H1 (cell line): ENCODE measurements around the gene NCAPG. TPM values are rescaled to one million over a fixed set of nuclear protein-coding genes. Genes with fewer than 3 reads are reported as not detected.

ENCODE experiments used
- CTCF ChIA-PET: fragments of 300-600 bp; sonication (Branson Sonifier 250); formaldehyde crosslinking; loops from one replicate; lab custom pipeline; 2021; ENCODE audit not compliant: partially characterized antibody; lab: Charles Lee
- POLR2A ChIA-PET: fragments of 300-600 bp; sonication (Branson Sonifier 250); formaldehyde crosslinking; loops from one replicate; lab custom pipeline; 2021; ENCODE audit warnings: inconsistent platforms; ENCODE audit not compliant: partially characterized antibody; lab: Charles Lee
- DNase-seq, 2 experiments: peaks; one replicate each; pipeline versions ENCODE4 v3.0.0 to v3.0.0-alpha.2; 2010 to 2022; ENCODE audit warnings: low spot score in 2 of 2, low read depth in 1 of 2, mixed read lengths in 1 of 2
- FAIRE-seq: peaks from 2 replicates; lab custom pipeline; 2011; peaks lifted over from hg19 to GRCh38; lab: Jason Lieb, UNC
- H2AFZ ChIP-seq: 2 replicates; pipeline ENCODE4 v1.8.1; 2012; ENCODE audit warnings: low read length, inconsistent platforms
- H2AK5ac ChIP-seq: 2 replicates; pipeline ENCODE4 v1.6.1; 2013; ENCODE audit warnings: low read depth, low read length
- H2BK120ac ChIP-seq: replicated peaks from 2 replicates; pipeline ENCODE3; 2013; ENCODE audit warnings: low read depth, low read length, inconsistent platforms
- H2BK12ac ChIP-seq: 2 replicates; pipeline ENCODE4 v1.6.1; 2013; ENCODE audit warnings: low read depth, low read length
- H2BK15ac ChIP-seq: 2 replicates; pipeline ENCODE4 v1.6.1; 2013; ENCODE audit warnings: low read length
- H2BK20ac ChIP-seq: 2 replicates; pipeline ENCODE4 v1.6.1; 2013; ENCODE audit warnings: low read length
- H2BK5ac ChIP-seq: 2 replicates; pipeline ENCODE4 v1.6.1; 2013; ENCODE audit warnings: low read depth, low read length
- H3K14ac ChIP-seq: 2 replicates; pipeline ENCODE4 v1.6.1; 2013; ENCODE audit warnings: inconsistent platforms; ENCODE audit not compliant: insufficient read length
- H3K18ac ChIP-seq: 2 replicates; pipeline ENCODE4 v1.6.1; 2013; ENCODE audit warnings: low read length; ENCODE audit errors: extremely low read depth
- H3K23ac ChIP-seq: 2 replicates; pipeline ENCODE4 v1.6.1; 2013; ENCODE audit warnings: inconsistent platforms; ENCODE audit not compliant: insufficient read length
- H3K23me2 ChIP-seq: 2 replicates; pipeline ENCODE4 v1.6.1; 2013; ENCODE audit warnings: low read depth, low read length
- H3K27ac ChIP-seq: 2 replicates; pipeline ENCODE4 v1.6.1; 2011; ENCODE audit warnings: low read depth, low read length, inconsistent platforms
- H3K27me3 ChIP-seq, 4 experiments: replicated peaks in 1 of 4; 1 replicate in 1 of 4; 2 replicates in 3 of 4; pipeline versions ENCODE4 v1.6.1 to v1.8.1; 2011 to 2013; ENCODE audit warnings: low read length in 3 of 4, mild to moderate bottlenecking in 3 of 4, inconsistent platforms in 2 of 4, mixed read lengths in 2 of 4, moderate library complexity in 1 of 4; ENCODE audit not compliant: control insufficient read depth in 3 of 4, insufficient read depth in 3 of 4; ENCODE audit errors: extremely low read depth in 1 of 4
- H3K36me3 ChIP-seq, 4 experiments: 2 replicates each; pipeline versions ENCODE4 v1.6.1 to v1.8.1; 2011 to 2013; ENCODE audit warnings: mild to moderate bottlenecking in 4 of 4, low read length in 3 of 4, moderate library complexity in 2 of 4, control low read depth in 1 of 4, inconsistent platforms in 1 of 4; ENCODE audit not compliant: insufficient read depth in 4 of 4, control insufficient read depth in 2 of 4
- H3K4ac ChIP-seq: replicated peaks from 2 replicates; pipeline ENCODE3; 2013; ENCODE audit warnings: low read length, low read depth, mixed read lengths, inconsistent platforms; ENCODE audit not compliant: insufficient read length
- H3K4me1 ChIP-seq, 4 experiments: replicated peaks in 1 of 4; 1 replicate in 1 of 4; 2 replicates in 3 of 4; pipeline versions ENCODE4 v1.6.1 to v1.8.1; 2011 to 2013; ENCODE audit warnings: low read length in 3 of 4, inconsistent platforms in 2 of 4, mixed read lengths in 1 of 4; ENCODE audit not compliant: insufficient read depth in 4 of 4, control insufficient read depth in 3 of 4
- H3K4me2 ChIP-seq, 2 experiments: 2 replicates each; pipeline versions ENCODE4 v1.6.1 to v1.8.1; 2011 to 2013; ENCODE audit warnings: low read depth in 2 of 2, low read length in 2 of 2, control low read depth in 1 of 2, inconsistent platforms in 1 of 2, mild to moderate bottlenecking in 1 of 2; ENCODE audit not compliant: insufficient read depth in 1 of 2
- H3K4me3 ChIP-seq, 4 experiments: fragments of 200-600, 300-600 bp in 1 of 4; sonication (generic), shearing (Covaris generic), sonication (Bioruptor Twin) in 1 of 4; 2 replicates each; pipeline versions ENCODE4 v1.5.1 to v1.8.1; 2011 to 2016; ENCODE audit warnings: low read length in 4 of 4, low read depth in 3 of 4, control low read depth in 2 of 4, inconsistent platforms in 2 of 4, mild to moderate bottlenecking in 2 of 4, mixed read lengths in 1 of 4, moderate library complexity in 1 of 4; ENCODE audit not compliant: insufficient read depth in 2 of 4; ENCODE audit errors: extremely low read depth in 1 of 4
- H3K56ac ChIP-seq: replicated peaks from 2 replicates; pipeline ENCODE3; 2013; ENCODE audit warnings: low read depth, mild to moderate bottlenecking, mixed read lengths, low read length, inconsistent platforms; ENCODE audit not compliant: insufficient read length
- H3K79me1 ChIP-seq: 2 replicates; pipeline ENCODE4 v1.6.1; 2013; ENCODE audit warnings: low read depth, low read length, control low read depth
- H3K79me2 ChIP-seq, 2 experiments: 2 replicates each; pipeline versions ENCODE4 v1.6.1 to v1.8.1; 2012 to 2013; ENCODE audit warnings: low read length in 2 of 2, mild to moderate bottlenecking in 2 of 2, inconsistent platforms in 1 of 2; ENCODE audit not compliant: insufficient read depth in 2 of 2, control insufficient read depth in 1 of 2
- H3K9ac ChIP-seq, 4 experiments: replicated peaks in 1 of 4; 1 replicate in 1 of 4; 2 replicates in 3 of 4; pipeline versions ENCODE4 v1.6.1 to v1.8.1; 2011 to 2013; ENCODE audit warnings: low read depth in 3 of 4, low read length in 3 of 4, control low read depth in 2 of 4, mild to moderate bottlenecking in 2 of 4, moderate library complexity in 2 of 4, inconsistent platforms in 1 of 4; ENCODE audit errors: extremely low read depth in 1 of 4
- H3K9me3 ChIP-seq, 2 experiments: 2 replicates each; pipeline versions ENCODE4 v1.6.1 to v1.8.1; 2012 to 2013; ENCODE audit warnings: mild to moderate bottlenecking in 2 of 2, moderate library complexity in 2 of 2, control low read depth in 1 of 2, inconsistent platforms in 1 of 2, low read depth in 1 of 2, low read length in 1 of 2, mixed read lengths in 1 of 2; ENCODE audit not compliant: insufficient read depth in 2 of 2
- H4K20me1 ChIP-seq, 2 experiments: replicated peaks in 1 of 2; 2 replicates each; pipeline versions ENCODE3 to v1.8.1; 2011 to 2013; ENCODE audit warnings: inconsistent platforms in 2 of 2, low read length in 2 of 2, mild to moderate bottlenecking in 1 of 2; ENCODE audit not compliant: insufficient read depth in 2 of 2, control insufficient read depth in 1 of 2
- H4K5ac ChIP-seq: 2 replicates; pipeline ENCODE4 v1.6.1; 2013; ENCODE audit warnings: low read length, low read depth, mixed read lengths, inconsistent platforms; ENCODE audit not compliant: insufficient read length
- H4K8ac ChIP-seq: 2 replicates; pipeline ENCODE4 v1.8.0; 2013; ENCODE audit warnings: mild to moderate bottlenecking, moderate library complexity, low read length, inconsistent platforms; ENCODE audit not compliant: insufficient read depth; ENCODE audit errors: extremely low read depth
- H4K91ac ChIP-seq: replicated peaks from 2 replicates; pipeline ENCODE3; 2013; ENCODE audit warnings: low read length, mixed read lengths, inconsistent platforms; ENCODE audit not compliant: insufficient read length
- ASH2L ChIP-seq: fragments of 200-600, 300-600 bp; sonication (generic); IDR thresholded peaks from one replicate; pipeline ENCODE4 v1.7.1; 2017; ENCODE audit warnings: low read length
- BACH1 ChIP-seq: IDR thresholded peaks from 2 replicates; pipeline ENCODE4 v1.6.1; 2012; ENCODE audit warnings: low read length, improper control_type of control experiment
- JUND ChIP-seq: IDR thresholded peaks from 2 replicates; pipeline ENCODE4 v1.6.1; 2011; ENCODE audit warnings: mild to moderate bottlenecking, improper control_type of control experiment, low read length
- NANOG ChIP-seq: IDR thresholded peaks from 2 replicates; pipeline ENCODE4 v1.6.1; 2011; ENCODE audit warnings: low read length, low read depth, mild to moderate bottlenecking, inconsistent platforms; ENCODE audit not compliant: insufficient read depth, poor library complexity, severe bottlenecking
- POLR2A ChIP-seq, 2 experiments: IDR thresholded peaks; 1 replicate in 1 of 2; 2 replicates in 1 of 2; pipeline ENCODE4 v1.6.1; 2011; ENCODE audit warnings: low read depth in 2 of 2, low read length in 2 of 2, mild to moderate bottlenecking in 2 of 2; ENCODE audit errors: control extremely low read depth in 1 of 2
- TAF7 ChIP-seq: optimal IDR thresholded peaks from 2 replicates; pipeline ENCODE3; 2011; ENCODE audit warnings: low read depth, mild to moderate bottlenecking, inconsistent platforms, low read length, moderate library complexity, borderline replicate concordance
- USF2 ChIP-seq: IDR thresholded peaks from 2 replicates; pipeline ENCODE4 v1.6.1; 2011; ENCODE audit warnings: low read length, improper control_type of control experiment
- WGBS, 2 experiments: shearing (Covaris generic) in 1 of 2; methylation state at CpG; one replicate each; pipeline versions ENCODE4 v1.1.6 to v1.1.7; 2013 to 2015; ENCODE audit warnings: low lambda C conversion rate in 2 of 2, mixed read lengths in 2 of 2, inconsistent platforms in 1 of 2, low coverage in 1 of 2, missing lambda C conversion rate in 1 of 2; ENCODE audit not compliant: insufficient replicate concordance in 2 of 2, insufficient coverage in 1 of 2, insufficient read length in 1 of 2; ENCODE audit errors: extremely low coverage in 1 of 2, missing lambda C conversion rate in 1 of 2; 5-methylcytosine and 5-hydroxymethylcytosine counted together
- long read RNA-seq, 2 experiments: library from RNA in 1 of 2; library from capped mRNA in 1 of 2; stranded (forward); transcript quantifications; one replicate each; pipeline ENCODE4 v2.0.0, GENCODE V29; 2021; ENCODE audit warnings: inconsistent platforms in 1 of 2
- polyA minus RNA-seq, 3 experiments: library from RNA; depleted of rRNA, polyadenylated mRNA; stranded (reverse); fragments of >200 nt; gene quantifications; 1 replicate in 2 of 3; 2 replicates in 1 of 3; pipeline ENCODE4 v1.2.3, GENCODE V29; 2011
- polyA plus RNA-seq, 7 experiments: library from polyadenylated mRNA; depleted of rRNA in 3 of 7; stranded (reverse) in 5 of 7; unstranded in 2 of 7; fragments of >200 nt in 5 of 7; fragments of 200-250 nt in 2 of 7; gene quantifications; 1 replicate in 5 of 7; 2 replicates in 1 of 7; 4 replicates in 1 of 7; pipeline versions ENCODE4 v1.2.1 to v1.2.3, GENCODE V29; 2011 to 2013; ENCODE audit warnings: missing spikeins in 2 of 7, mixed read lengths in 2 of 7
- total RNA-seq: library from RNA; stranded (reverse); fragmentation: NEBNext Ultra II Directional; extraction: Animal tissue kit (Norgen Biotek cat#: 25700); gene quantifications from 2 replicates; pipeline ENCODE4 v1.2.1, GENCODE V29; 2021

Gene NCAPG
- total RNA-seq (52.3 and 56.6 TPM in 2 replicates), polyA plus RNA-seq (2011; rRNA removed) (6.8 and 12.9 TPM in 2 replicates), polyA minus RNA-seq (2011; rRNA and poly(A)+ RNA removed) (21.3 and 25.7 TPM in 2 replicates)
- polyA plus RNA-seq (2011; cell fraction: cytosol; rRNA removed) = 17.9 TPM
- polyA plus RNA-seq (2011; cell fraction: nucleus; rRNA removed) = 7.8 TPM
- polyA plus RNA-seq (2012, experiment 1 of 2) = 20.0 to 38.8 TPM (median 23.6 TPM) in 4 replicates
- 1.9 TPM for polyA plus RNA-seq (2012, experiment 2 of 2)
- 30.6 TPM for polyA plus RNA-seq (2013, experiment 1 of 2)
- polyA plus RNA-seq (2013, experiment 2 of 2) = 29.1 TPM
- polyA minus RNA-seq (2011; cell fraction: cytosol; rRNA and poly(A)+ RNA removed) = 16.5 TPM
- polyA minus RNA-seq (2011; cell fraction: nucleus; rRNA and poly(A)+ RNA removed) = 37.0 TPM
- long read RNA-seq, experiment 1, full-length matches to known transcripts = 7 of 35 reads
- long read RNA-seq, experiment 1, partial matches to known transcripts = 21 of 35 reads
- long read RNA-seq, experiment 1, other reads (novel, unspliced or antisense) = 7 of 35 reads
- long read RNA-seq, experiment 2, full-length matches to known transcripts = 21 of 36 reads
- long read RNA-seq, experiment 2, partial matches to known transcripts = 9 of 36 reads
- long read RNA-seq, experiment 2, other reads (novel, unspliced or antisense) = 6 of 36 reads

GRCh38 chr4:17810260-17811077 lies at the start of gene NCAPG, which contains the start of gene DCAF16:
TSS of gene NCAPG (plus strand) at chr4:17810979. CDS start at chr4:17811078, 99 bp downstream.
TSS of gene DCAF16 (minus strand) at chr4:17810757. CDS start at chr4:17804141, 6,616 bp downstream.
- peak within 1 kb of the TSS; percentile 89 for H4K91ac ChIP-seq
- peak within 1 kb of the TSS; percentile 6 for H3K14ac ChIP-seq
- H3K79me1 ChIP-seq = no peaks in the 10 kb centered on the region
- H3K4me1 ChIP-seq = peaks cover 2 to 6% (median 4%) of the 10 kb centered on the region in 4 experiments; a peak in 5 of 7 replicates
- H2BK15ac ChIP-seq = no peak within 1 kb of the TSS
- H2AFZ ChIP-seq = 0 out of 2 replicates have a peak within 1 kb of the TSS, but pooled peaks have one; percentile 56
- H4K5ac ChIP-seq = peak within 1 kb of the TSS; percentile 94
- H4K8ac ChIP-seq = peak within 1 kb of the TSS; percentile 99
- peak within 1 kb of the TSS; percentile 96 for H2BK5ac ChIP-seq
- peak within 1 kb of the TSS; percentile 95 for H3K56ac ChIP-seq
- WGBS, 2 experiments = 1% methylated on average over 61 of the region's 69 CpGs; no CpG with 5 or more reads in 1 of the 2 experiments
- peak within 1 kb of the TSS; percentile 94 to 98 (median 97) for H3K4me3 ChIP-seq
- H4K20me1 ChIP-seq = peaks cover 13 to 15% of the 10 kb centered on the region in 2 experiments
- no peaks in the 10 kb centered on the region for H3K27me3 ChIP-seq
- no peak within 1 kb of the TSS for H2BK20ac ChIP-seq
- ChIA-PET CTCF (interaction anchor here (0.8 to 3.7 kb wide), 7 partner anchors 9 to 169 kb away, joined by 3 to 23 read pairs (median 3); no protein-coding TSS in a partner anchor), POLR2A (interaction anchor here (0.6 to 3.4 kb wide), 9 partner anchors 12 to 907 kb away, joined by 3 to 19 read pairs (median 4); partner anchors contain the start of genes FAM184B, MED28 and QDPR)
- no peaks in the 10 kb centered on the region for H3K9me3 ChIP-seq
- peak within 1 kb of the TSS; percentile 91 to 99 (median 96) for H3K9ac ChIP-seq
- peak within 1 kb of the TSS; percentile 75 for H2AK5ac ChIP-seq
- H3K18ac ChIP-seq = peak within 1 kb of the TSS; percentile 95
- peak within 1 kb of the TSS; percentile 96 for H3K4ac ChIP-seq
- H3K4me2 ChIP-seq = peak within 1 kb of the TSS; percentile 71 to 81
- peak within 1 kb of the TSS; percentile 97 for H3K27ac ChIP-seq
- peak within 1 kb of the TSS; percentile 5 for H3K23ac ChIP-seq
- peak within 1 kb of the TSS; percentile 90 for H2BK12ac ChIP-seq
- DNase-seq (peak; percentile 98 to 99), FAIRE-seq (peak; percentile 93)
- peaks cover 3% of the 10 kb centered on the region; the same call in 1 of the 2 replicates for H3K23me2 ChIP-seq
- H3K36me3 ChIP-seq = peaks cover 0 to 19% (median 5%) of the 10 kb centered on the region in 4 experiments; a peak in 3 of 8 replicates
- H3K79me2 ChIP-seq = peaks cover 13 to 95% of the 10 kb centered on the region in 2 experiments
- H2BK120ac ChIP-seq = no peak within 1 kb of the TSS
- TF ChIP-seq JUND (0 out of 2 replicates have a peak, but pooled peaks have one; percentile 3), ASH2L (peak; percentile 44), POLR2A (IDR thresholded peaks at IDR 0.05; ENCODE audit: control extremely low read depth in 1 of 2, low read depth in 2 of 2, low read length in 2 of 2) (peak; percentile 97 to 98), BACH1 (peak; percentile 74), NANOG (peak; percentile 60), USF2 (no peak), TAF7 (peak; percentile 71)
